Smooth muscle cell (in vitro differentiated cells): Measurements from ENCODE around the gene ZNF30. TPM values are rescaled to one million over a fixed set of nuclear protein-coding genes. Genes with fewer than 3 reads are reported as not detected.

Experiments used
- DNase-seq: peaks from one replicate; lab custom pipeline; 2025; ENCODE audit not compliant: unreplicated experiment; lab: John Stamatoyannopoulos, UW
- H2AFZ ChIP-seq: fragments of 200-600 bp; sonication (generic); 2 replicates; pipeline ENCODE4 v1.6.0; 2016; ENCODE audit warnings: antibody characterized with exemption, low read depth, mild to moderate bottlenecking
- H3F3A ChIP-seq: fragments of 200-600 bp; sonication (generic); 2 replicates; pipeline ENCODE4 v1.6.0; 2017; ENCODE audit warnings: antibody characterized with exemption, low read depth
- H3K27ac ChIP-seq: fragments of 200-600 bp; sonication (generic); 2 replicates; pipeline ENCODE4 v1.5.1; 2016; ENCODE audit warnings: low read depth, mild to moderate bottlenecking
- H3K27me3 ChIP-seq: fragments of 200-600 bp; sonication (generic); 2 replicates; pipeline ENCODE4 v1.6.1; 2016; ENCODE audit warnings: low read depth, mild to moderate bottlenecking
- H3K36me3 ChIP-seq: fragments of 200-600 bp; sonication (generic); 2 replicates; pipeline ENCODE4 v1.5.1; 2016; ENCODE audit warnings: low read depth
- H3K4me1 ChIP-seq: fragments of 200-600 bp; sonication (generic); 2 replicates; pipeline ENCODE4 v1.5.1; 2016; ENCODE audit warnings: low read depth
- H3K4me2 ChIP-seq: fragments of 200-600 bp; sonication (generic); 2 replicates; pipeline ENCODE4 v1.6.0; 2016; ENCODE audit warnings: mild to moderate bottlenecking
- H3K4me3 ChIP-seq: fragments of 200-600 bp; sonication (generic); 2 replicates; pipeline ENCODE4 v1.5.1; 2016; ENCODE audit warnings: mild to moderate bottlenecking
- H3K79me2 ChIP-seq: fragments of 200-600 bp; sonication (generic); 2 replicates; pipeline ENCODE4 v1.6.0; 2016; ENCODE audit warnings: low read depth, mild to moderate bottlenecking
- H3K9ac ChIP-seq: fragments of 200-600 bp; sonication (generic); 2 replicates; pipeline ENCODE4 v1.6.0; 2016; ENCODE audit warnings: low read depth
- H3K9me3 ChIP-seq: fragments of 200-600 bp; sonication (generic); replicated peaks from 2 replicates; pipeline ENCODE4 v1.5.1; 2016; ENCODE audit warnings: low read depth
- H4K20me1 ChIP-seq: fragments of 200-600 bp; sonication (generic); 2 replicates; pipeline ENCODE4 v1.6.0; 2016; ENCODE audit warnings: low read depth
- CTCF ChIP-seq: fragments of 200-600 bp; sonication (generic); IDR thresholded peaks from 2 replicates; pipeline ENCODE4 v1.5.1; 2017; ENCODE audit warnings: borderline replicate concordance, mild to moderate bottlenecking, antibody characterized with exemption; ENCODE audit not compliant: insufficient read depth, poor library complexity, severe bottlenecking
- WGBS: methylation state at CpG from one replicate; pipeline ENCODE4 v1.1.7; 2016; ENCODE audit warnings: low lambda C conversion rate; 5-methylcytosine and 5-hydroxymethylcytosine counted together
- polyA plus RNA-seq: library from polyadenylated mRNA; unstranded; fragments of >200 nt; fragmentation: Nextera tagmentation; extraction: Ambion mirVana; gene quantifications from 2 replicates; pipeline ENCODE4 v1.2.1, GENCODE V29; 2016
- total RNA-seq: library from RNA; depleted of rRNA; stranded (reverse); fragments of >200 nt; gene quantifications from 2 replicates; pipeline ENCODE4 v1.2.3, GENCODE V29; 2014

ZNF30 gene
- total and polyA plus RNA-seq, 2 experiments from 2014 or later = 1.2 to 2.3 TPM

- Histone ChIP-seq H3F3A (no peaks in the 10 kb centered on the region), H4K20me1 (no peaks in the 10 kb centered on the region), H3K27ac (no peak overlapping the region), H3K36me3 (no peaks in the 10 kb centered on the region), H3K4me3 (no peak overlapping the region), H3K79me2 (no peaks in the 10 kb centered on the region), H3K4me1 (no peaks in the 10 kb centered on the region), H3K27me3 (no peaks in the 10 kb centered on the region), H2AFZ (no peak overlapping the region), H3K9me3 (no peaks in the 10 kb centered on the region), H3K9ac (no peak overlapping the region), H3K4me2 (no peak overlapping the region)
- TF ChIP-seq CTCF = no peak
- WGBS = 89% methylated on average over 7 of the region's 7 CpGs
- DNase-seq = no peak
Observed at GRCh38 chr19:34972163-34972705, 45.5 kb downstream of the ZNF30 start.

DNA sequence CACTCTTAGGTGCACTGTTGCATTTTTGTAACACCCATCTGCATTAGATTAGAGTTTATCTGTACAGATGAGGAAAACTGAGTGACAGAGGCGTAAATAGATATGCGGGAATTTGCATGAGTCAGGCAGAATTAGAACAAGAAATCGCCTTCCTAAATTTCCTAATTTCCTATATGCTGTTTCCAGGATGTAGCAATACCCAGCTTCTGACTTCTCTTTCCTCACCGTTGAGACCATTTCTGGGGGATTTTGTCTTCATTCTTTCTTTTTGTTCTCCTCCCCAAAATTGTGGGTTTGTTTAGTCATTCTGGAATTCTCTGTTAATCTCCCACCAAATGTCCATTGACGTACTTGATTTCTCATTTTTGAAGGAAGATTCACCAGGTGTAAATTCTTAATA lies 47.9 kb downstream of the ZNF30 start:
- H3K9ac ChIP-seq = no peak overlapping the region
- H2AFZ ChIP-seq = no peak overlapping the region
- H3K4me3 ChIP-seq = no peak overlapping the region
- no peaks in the 10 kb centered on the region for H4K20me1 ChIP-seq
- H3K36me3 ChIP-seq = no peaks in the 10 kb centered on the region
- DNase-seq = no peak
- no peak overlapping the region for H3K4me2 ChIP-seq
- 76% methylated on average over 5 of the region's 5 CpGs for WGBS
- no peaks in the 10 kb centered on the region for H3F3A ChIP-seq
- no peaks in the 10 kb centered on the region for H3K27me3 ChIP-seq
- H3K9me3 ChIP-seq = no peaks in the 10 kb centered on the region
- H3K27ac ChIP-seq = no peak overlapping the region
- H3K79me2 ChIP-seq = no peaks in the 10 kb centered on the region
- H3K4me1 ChIP-seq = no peaks in the 10 kb centered on the region
- TF ChIP-seq CTCF = no peak

DNA sequence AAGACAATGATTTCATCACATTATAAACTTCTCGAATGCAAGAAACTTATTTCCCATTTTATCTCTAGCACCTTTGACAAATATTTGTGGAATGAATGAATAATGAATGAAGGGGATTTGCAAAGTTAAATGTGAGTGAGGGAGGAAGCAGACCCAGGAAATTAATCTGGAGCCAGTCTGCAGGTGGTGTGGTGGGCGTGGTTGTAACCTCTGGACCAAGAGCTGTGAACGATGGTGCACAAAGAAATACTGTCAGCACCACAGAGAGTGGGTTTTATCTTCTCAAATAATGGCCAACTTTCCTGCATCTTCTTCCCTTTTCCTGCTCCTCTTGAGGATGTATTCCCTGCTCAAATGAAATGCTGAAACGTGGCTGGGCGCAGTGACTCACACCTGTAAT lies 48.4 kb downstream of the ZNF30 start:
- Histone ChIP-seq H4K20me1 (no peaks in the 10 kb centered on the region), H2AFZ (no peak overlapping the region), H3K79me2 (no peaks in the 10 kb centered on the region), H3K4me1 (no peaks in the 10 kb centered on the region), H3K27me3 (no peaks in the 10 kb centered on the region), H3K4me2 (no peak overlapping the region), H3K9me3 (no peaks in the 10 kb centered on the region), H3K36me3 (no peaks in the 10 kb centered on the region), H3K4me3 (no peak overlapping the region), H3F3A (no peaks in the 10 kb centered on the region), H3K9ac (no peak overlapping the region), H3K27ac (no peak overlapping the region)
- no peak for DNase-seq
- 73% methylated on average over 5 of the region's 5 CpGs for WGBS
- no peak for TF ChIP-seq CTCF

DNA sequence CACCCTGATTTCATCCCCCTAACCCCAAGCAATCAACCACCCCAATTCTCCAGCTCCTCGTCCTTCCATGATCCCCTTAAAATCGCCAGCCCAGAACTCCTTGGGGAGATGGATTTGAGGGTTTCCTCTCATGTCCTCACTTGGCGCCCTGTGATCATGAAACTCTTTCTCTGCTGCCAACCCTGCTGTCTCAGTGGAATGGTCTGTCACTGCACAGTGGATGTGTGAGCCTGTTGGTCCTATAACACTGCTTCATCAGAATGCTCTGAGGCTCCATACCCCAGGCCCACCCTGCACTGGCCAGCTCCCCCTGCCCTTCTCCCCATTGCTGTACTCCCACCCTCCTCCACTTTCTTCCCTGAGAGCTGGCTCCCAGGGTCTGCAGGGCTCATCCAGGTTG lies 49.9 kb downstream of the ZNF30 start:
- Histone ChIP-seq H3K79me2 (no peaks in the 10 kb centered on the region), H3K4me2 (no peak overlapping the region), H4K20me1 (no peaks in the 10 kb centered on the region), H3K36me3 (no peaks in the 10 kb centered on the region), H3K9ac (no peak overlapping the region), H3K27me3 (no peaks in the 10 kb centered on the region), H3F3A (no peaks in the 10 kb centered on the region), H3K9me3 (no peaks in the 10 kb centered on the region), H3K4me3 (no peak overlapping the region), H3K4me1 (no peaks in the 10 kb centered on the region), H2AFZ (no peak overlapping the region), H3K27ac (no peak overlapping the region)
- 87% methylated on average over 3 of the region's 3 CpGs for WGBS
- DNase-seq = no peak
- no peak for TF ChIP-seq CTCF
